ENCODE measurements around the gene RAD18.

GRCh38 chr3:8846176-8846575 is 117.1 kb downstream of the RAD18 start:
- TF ChIP-seq, protein P1, sequence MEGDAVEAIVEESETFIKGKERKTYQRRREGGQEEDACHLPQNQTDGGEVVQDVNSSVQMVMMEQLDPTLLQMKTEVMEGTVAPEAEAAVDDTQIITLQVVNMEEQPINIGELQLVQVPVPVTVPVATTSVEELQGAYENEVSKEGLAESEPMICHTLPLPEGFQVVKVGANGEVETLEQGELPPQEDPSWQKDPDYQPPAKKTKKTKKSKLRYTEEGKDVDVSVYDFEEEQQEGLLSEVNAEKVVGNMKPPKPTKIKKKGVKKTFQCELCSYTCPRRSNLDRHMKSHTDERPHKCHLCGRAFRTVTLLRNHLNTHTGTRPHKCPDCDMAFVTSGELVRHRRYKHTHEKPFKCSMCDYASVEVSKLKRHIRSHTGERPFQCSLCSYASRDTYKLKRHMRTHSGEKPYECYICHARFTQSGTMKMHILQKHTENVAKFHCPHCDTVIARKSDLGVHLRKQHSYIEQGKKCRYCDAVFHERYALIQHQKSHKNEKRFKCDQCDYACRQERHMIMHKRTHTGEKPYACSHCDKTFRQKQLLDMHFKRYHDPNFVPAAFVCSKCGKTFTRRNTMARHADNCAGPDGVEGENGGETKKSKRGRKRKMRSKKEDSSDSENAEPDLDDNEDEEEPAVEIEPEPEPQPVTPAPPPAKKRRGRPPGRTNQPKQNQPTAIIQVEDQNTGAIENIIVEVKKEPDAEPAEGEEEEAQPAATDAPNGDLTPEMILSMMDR (IDR thresholded peaks at IDR 0.05), result no peak
- TF ChIP-seq POLR2AphosphoS5 (IDR thresholded peaks at IDR 0.05), result no peak
